ENCODE data around the gene MYT1.

GRCh38 chr20:64196309-64196708 lies 32.1 kb downstream of the MYT1 start:
- TF ChIP-seq CTCF (IDR thresholded peaks at IDR 0.05; ENCODE audit: low read depth, low read length, missing input control) (no peak), RAD21 (IDR thresholded peaks at IDR 0.05) (no peak), SP1 (IDR thresholded peaks at IDR 0.05) (no peak), YY1 (IDR thresholded peaks at IDR 0.05) (no peak), RXRA (IDR thresholded peaks at IDR 0.05) (no peak), JUND (IDR thresholded peaks at IDR 0.05) (no peak), REST (IDR thresholded peaks at IDR 0.05) (no peak), MAX (IDR thresholded peaks at IDR 0.05) (no peak), ZBTB33 (IDR thresholded peaks at IDR 0.05) (no peak), GABPA (IDR thresholded peaks at IDR 0.05 in 1 of 2, conservative IDR thresholded peaks at IDR 0.05 in 1 of 2) (no peak)
